Liver (tissue), 9 donors: Measurements from ENCODE around the gene BRS3. TPM values are rescaled to one million over a fixed set of nuclear protein-coding genes. Genes with fewer than 3 reads are reported as not detected.

Source experiments
- DNase-seq: peaks from one replicate; pipeline ENCODE4 v3.0.0-alpha.2; 2017; ENCODE audit warnings: low spot score
- H3K27ac ChIP-seq, 2 donors: one replicate each; pipeline ENCODE4 v1.7.0; 2013; ENCODE audit warnings: inconsistent platforms in 2 of 2, low read length in 2 of 2, control low read depth in 1 of 2, low read depth in 1 of 2, mild to moderate bottlenecking in 1 of 2
- H3K27me3 ChIP-seq, 4 donors: one replicate each; pipeline versions ENCODE4 v1.6.1 to v1.7.0; 2013; ENCODE audit warnings: low read length in 3 of 4, inconsistent platforms in 1 of 4, mild to moderate bottlenecking in 1 of 4, moderate library complexity in 1 of 4; ENCODE audit not compliant: control insufficient read depth in 4 of 4, insufficient read depth in 4 of 4
- H3K36me3 ChIP-seq, 4 donors: one replicate each; pipeline versions ENCODE4 v1.6.1 to v1.7.0; 2013; ENCODE audit warnings: low read length in 3 of 4, mild to moderate bottlenecking in 3 of 4, low read depth in 1 of 4, moderate library complexity in 1 of 4; ENCODE audit not compliant: control insufficient read depth in 4 of 4, insufficient read depth in 3 of 4
- H3K4me1 ChIP-seq, 4 donors: one replicate each; pipeline versions ENCODE4 v1.6.1 to v1.7.0; 2013; ENCODE audit warnings: low read length in 3 of 4, mild to moderate bottlenecking in 3 of 4, moderate library complexity in 1 of 4; ENCODE audit not compliant: control insufficient read depth in 4 of 4, insufficient read depth in 4 of 4
- H3K4me3 ChIP-seq, 3 donors: one replicate each; pipeline versions ENCODE4 v1.6.1 to v1.7.0; 2013; ENCODE audit warnings: low read length in 3 of 3, control low read depth in 1 of 3, low read depth in 1 of 3, mild to moderate bottlenecking in 1 of 3
- H3K9ac ChIP-seq, 2 donors: one replicate each; pipeline ENCODE4 v1.7.0; 2013; ENCODE audit warnings: low read length in 2 of 2, mild to moderate bottlenecking in 2 of 2, moderate library complexity in 2 of 2, control low read depth in 1 of 2, low read depth in 1 of 2
- H3K9me3 ChIP-seq, 4 donors: one replicate each; pipeline versions ENCODE4 v1.6.1 to v1.7.0; 2013; ENCODE audit warnings: low read length in 3 of 4; ENCODE audit not compliant: control insufficient read depth in 4 of 4
- CTCF ChIP-seq: fragments of 150-350 bp; IDR thresholded peaks from 2 replicates; pipeline ENCODE4 v1.5.1; 2017; ENCODE audit warnings: improper control_type of control experiment, low read depth, low read length; ENCODE audit not compliant: missing input control
- FOXA1 ChIP-seq: IDR thresholded peaks from 2 replicates; pipeline ENCODE4 v1.6.1; 2016; ENCODE audit warnings: antibody characterized with exemption
- FOXA2 ChIP-seq: IDR thresholded peaks from 2 replicates; pipeline ENCODE4 v1.6.1; 2016; ENCODE audit warnings: antibody characterized with exemption
- GABPA ChIP-seq, 2 donors: IDR thresholded peaks in 1 of 2; conservative IDR thresholded peaks in 1 of 2; 2 replicates each; pipeline ENCODE4 v1.6.1; 2016; ENCODE audit warnings: antibody characterized with exemption in 2 of 2, mild to moderate bottlenecking in 1 of 2, moderate library complexity in 1 of 2
- HNF4G ChIP-seq: IDR thresholded peaks from 2 replicates; pipeline ENCODE4 v1.6.1; 2016; ENCODE audit warnings: antibody characterized with exemption
- JUND ChIP-seq, 2 donors: IDR thresholded peaks; 2 replicates each; pipeline ENCODE4 v1.6.1; 2016; ENCODE audit warnings: antibody characterized with exemption in 2 of 2
- MAX ChIP-seq: IDR thresholded peaks from 2 replicates; pipeline ENCODE4 v1.6.1; 2016; ENCODE audit warnings: antibody characterized with exemption
- NR2F2 ChIP-seq: IDR thresholded peaks from 2 replicates; pipeline ENCODE4 v1.6.1; 2016; ENCODE audit warnings: antibody characterized with exemption
- RAD21 ChIP-seq, 2 donors: IDR thresholded peaks; 2 replicates each; pipeline ENCODE4 v1.6.1; 2016; ENCODE audit warnings: antibody characterized with exemption in 2 of 2, mild to moderate bottlenecking in 2 of 2
- RXRA ChIP-seq, 2 donors: IDR thresholded peaks; 2 replicates each; pipeline ENCODE4 v1.6.1; 2017 to 2018; ENCODE audit warnings: antibody characterized with exemption in 2 of 2, mild to moderate bottlenecking in 1 of 2
- TAF1 ChIP-seq: conservative IDR thresholded peaks from 2 replicates; pipeline ENCODE4 v1.6.1; 2016; ENCODE audit warnings: antibody characterized with exemption, mild to moderate bottlenecking
- YY1 ChIP-seq: IDR thresholded peaks from 2 replicates; pipeline ENCODE4 v1.6.1; 2016; ENCODE audit warnings: antibody characterized with exemption, mild to moderate bottlenecking
- WGBS: extraction: QIAGEN DNeasy Blood & Tissue Kit; methylation state at CpG from one replicate; pipeline ENCODE4 v1.1.7; 2013; 5-methylcytosine and 5-hydroxymethylcytosine counted together
- polyA plus RNA-seq, 2 donors: library from polyadenylated mRNA; stranded (reverse) in 1 of 2; unstranded in 1 of 2; fragments of 200-250 nt in 1 of 2; fragments of >200 nt in 1 of 2; fragmentation: Nextera tagmentation in 1 of 2; extraction: Ambion mirVana in 1 of 2; gene quantifications; one replicate each; pipeline versions ENCODE4 v1.2.1 to v1.2.3, GENCODE V29; 2013 to 2015
- total RNA-seq, 2 donors: library from RNA; depleted of rRNA; stranded (reverse); fragments of >200 nt; gene quantifications; one replicate each; pipeline ENCODE4 v1.2.3, GENCODE V29; 2014
- TF ChIP-seq, protein P1 (sequence below): IDR thresholded peaks from 2 replicates; pipeline ENCODE4 v1.6.1; 2016; ENCODE audit warnings: antibody characterized with exemption
- TF ChIP-seq, protein P2 (sequence below): IDR thresholded peaks from 2 replicates; pipeline ENCODE4 v1.6.1; 2016; ENCODE audit warnings: antibody characterized with exemption, mild to moderate bottlenecking
- TF ChIP-seq, protein P3 (sequence below): IDR thresholded peaks from 2 replicates; pipeline ENCODE4 v1.6.1; 2016; ENCODE audit warnings: antibody characterized with exemption
- donor health status: healthy.
- donor health status: healthy.
- donor health status: healthy.
- donor health status: healthy.
- donor health status: healthy.

Gene BRS3
- total and polyA plus RNA-seq, 4 donors = not detected

- H3K27me3 ChIP-seq = peaks cover 0 to 2% (median 0%) of the 10 kb centered on the region in 4 donors
- no peak overlapping the region for H3K9ac ChIP-seq
- TF ChIP-seq GABPA (IDR thresholded peaks at IDR 0.05 in 1 of 2, conservative IDR thresholded peaks at IDR 0.05 in 1 of 2) = no peak
- no peak for TF ChIP-seq RXRA (IDR thresholded peaks at IDR 0.05)
- no peak for TF ChIP-seq NR2F2
- no peak for TF ChIP-seq MAX
- TF ChIP-seq FOXA1 = no peak
- TF ChIP-seq HNF4G = no peak
- no peak for TF ChIP-seq RAD21 (IDR thresholded peaks at IDR 0.05)
- no peak for TF ChIP-seq YY1
- no peak for TF ChIP-seq FOXA2
- TF ChIP-seq, protein P1, sequence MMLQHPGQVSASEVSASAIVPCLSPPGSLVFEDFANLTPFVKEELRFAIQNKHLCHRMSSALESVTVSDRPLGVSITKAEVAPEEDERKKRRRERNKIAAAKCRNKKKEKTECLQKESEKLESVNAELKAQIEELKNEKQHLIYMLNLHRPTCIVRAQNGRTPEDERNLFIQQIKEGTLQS = no peak
- TF ChIP-seq, protein P2, sequence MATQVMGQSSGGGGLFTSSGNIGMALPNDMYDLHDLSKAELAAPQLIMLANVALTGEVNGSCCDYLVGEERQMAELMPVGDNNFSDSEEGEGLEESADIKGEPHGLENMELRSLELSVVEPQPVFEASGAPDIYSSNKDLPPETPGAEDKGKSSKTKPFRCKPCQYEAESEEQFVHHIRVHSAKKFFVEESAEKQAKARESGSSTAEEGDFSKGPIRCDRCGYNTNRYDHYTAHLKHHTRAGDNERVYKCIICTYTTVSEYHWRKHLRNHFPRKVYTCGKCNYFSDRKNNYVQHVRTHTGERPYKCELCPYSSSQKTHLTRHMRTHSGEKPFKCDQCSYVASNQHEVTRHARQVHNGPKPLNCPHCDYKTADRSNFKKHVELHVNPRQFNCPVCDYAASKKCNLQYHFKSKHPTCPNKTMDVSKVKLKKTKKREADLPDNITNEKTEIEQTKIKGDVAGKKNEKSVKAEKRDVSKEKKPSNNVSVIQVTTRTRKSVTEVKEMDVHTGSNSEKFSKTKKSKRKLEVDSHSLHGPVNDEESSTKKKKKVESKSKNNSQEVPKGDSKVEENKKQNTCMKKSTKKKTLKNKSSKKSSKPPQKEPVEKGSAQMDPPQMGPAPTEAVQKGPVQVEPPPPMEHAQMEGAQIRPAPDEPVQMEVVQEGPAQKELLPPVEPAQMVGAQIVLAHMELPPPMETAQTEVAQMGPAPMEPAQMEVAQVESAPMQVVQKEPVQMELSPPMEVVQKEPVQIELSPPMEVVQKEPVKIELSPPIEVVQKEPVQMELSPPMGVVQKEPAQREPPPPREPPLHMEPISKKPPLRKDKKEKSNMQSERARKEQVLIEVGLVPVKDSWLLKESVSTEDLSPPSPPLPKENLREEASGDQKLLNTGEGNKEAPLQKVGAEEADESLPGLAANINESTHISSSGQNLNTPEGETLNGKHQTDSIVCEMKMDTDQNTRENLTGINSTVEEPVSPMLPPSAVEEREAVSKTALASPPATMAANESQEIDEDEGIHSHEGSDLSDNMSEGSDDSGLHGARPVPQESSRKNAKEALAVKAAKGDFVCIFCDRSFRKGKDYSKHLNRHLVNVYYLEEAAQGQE = no peak
- TF ChIP-seq JUND (IDR thresholded peaks at IDR 0.05) = no peak
- TF ChIP-seq CTCF = no peak
- no peaks in the 10 kb centered on the region for H3K4me1 ChIP-seq
- H3K36me3 ChIP-seq = no peaks in the 10 kb centered on the region
- no peak overlapping the region for H3K4me3 ChIP-seq
- no peaks in the 10 kb centered on the region for H3K9me3 ChIP-seq
- no peak overlapping the region for H3K27ac ChIP-seq
- 68% methylated on average over 3 of the region's 3 CpGs for WGBS
- no peak for DNase-seq
These were observed 23.2 kb upstream of the BRS3 start for GRCh38 chrX:136464589-136464988.

GRCh38 chrX:136467303-136467702 is 20.4 kb upstream of the BRS3 start:
- 82% methylated on average over 3 of the region's 3 CpGs for WGBS
- Histone ChIP-seq H3K9me3 (no peaks in the 10 kb centered on the region), H3K27ac (no peak overlapping the region), H3K27me3 (peaks cover 0 to 4% (median 0%) of the 10 kb centered on the region in 4 donors), H3K36me3 (no peaks in the 10 kb centered on the region), H3K4me3 (no peak overlapping the region), H3K9ac (no peak overlapping the region), H3K4me1 (no peaks in the 10 kb centered on the region)
- no peak for DNase-seq
- TF ChIP-seq, protein P3, sequence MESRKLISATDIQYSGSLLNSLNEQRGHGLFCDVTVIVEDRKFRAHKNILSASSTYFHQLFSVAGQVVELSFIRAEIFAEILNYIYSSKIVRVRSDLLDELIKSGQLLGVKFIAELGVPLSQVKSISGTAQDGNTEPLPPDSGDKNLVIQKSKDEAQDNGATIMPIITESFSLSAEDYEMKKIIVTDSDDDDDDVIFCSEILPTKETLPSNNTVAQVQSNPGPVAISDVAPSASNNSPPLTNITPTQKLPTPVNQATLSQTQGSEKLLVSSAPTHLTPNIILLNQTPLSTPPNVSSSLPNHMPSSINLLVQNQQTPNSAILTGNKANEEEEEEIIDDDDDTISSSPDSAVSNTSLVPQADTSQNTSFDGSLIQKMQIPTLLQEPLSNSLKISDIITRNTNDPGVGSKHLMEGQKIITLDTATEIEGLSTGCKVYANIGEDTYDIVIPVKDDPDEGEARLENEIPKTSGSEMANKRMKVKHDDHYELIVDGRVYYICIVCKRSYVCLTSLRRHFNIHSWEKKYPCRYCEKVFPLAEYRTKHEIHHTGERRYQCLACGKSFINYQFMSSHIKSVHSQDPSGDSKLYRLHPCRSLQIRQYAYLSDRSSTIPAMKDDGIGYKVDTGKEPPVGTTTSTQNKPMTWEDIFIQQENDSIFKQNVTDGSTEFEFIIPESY = no peak
- TF ChIP-seq RAD21 (IDR thresholded peaks at IDR 0.05) = no peak
- no peak for TF ChIP-seq NR2F2
- TF ChIP-seq JUND (IDR thresholded peaks at IDR 0.05) = no peak
- no peak for TF ChIP-seq TAF1
